Measurements from ENCODE around the gene SIRPA.

DNA sequence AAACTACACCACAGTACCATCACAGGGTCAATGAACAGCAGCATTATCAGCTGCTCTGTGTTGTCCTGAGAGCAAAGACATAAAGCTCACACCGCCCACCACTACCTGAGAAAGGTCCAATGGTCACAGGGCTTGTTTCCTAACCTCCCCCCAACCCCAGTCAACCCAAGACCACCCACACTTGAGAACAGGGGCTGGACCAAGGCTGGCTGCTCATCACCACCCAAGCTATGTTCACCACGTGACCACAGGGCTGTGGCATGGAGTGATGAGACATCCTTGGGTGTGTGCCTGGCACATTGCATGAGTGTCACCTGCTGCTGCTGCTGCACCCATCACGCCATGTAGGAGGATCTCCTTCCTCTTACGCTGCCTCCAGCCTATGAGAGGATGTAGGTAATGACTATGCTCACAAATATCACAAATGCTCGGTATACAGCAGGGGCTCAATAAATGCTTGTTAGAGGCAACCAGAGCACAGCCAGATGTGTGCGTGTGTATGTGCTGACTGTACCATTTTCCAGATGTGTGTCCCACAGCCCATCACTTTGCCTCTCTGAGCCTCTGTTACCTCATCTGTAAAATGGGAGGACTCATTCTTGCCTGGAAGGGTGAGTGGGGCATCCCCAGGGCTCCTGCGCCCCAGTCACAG, 23.3 kb upstream of the SIRPA start:
- TF ChIP-seq ZNF274 (IDR thresholded peaks at IDR 0.05; ENCODE audit: low read depth, low read length) = no peak
- no peak for TF ChIP-seq SUZ12 (IDR thresholded peaks at IDR 0.05; ENCODE audit: extremely low read depth, insufficient read depth, insufficient read length)

Data from NT2/D1 (cell line).